ENCODE data around the gene KPTN.
A peak's percentile ranks its signal among the peaks of the same experiment; 100 is the strongest.
"Not testable (repeated sequence)": the region's sequence is repeated elsewhere in the genome, so short reads cannot be mapped to it uniquely, and the experiment has no call there.

The KPTN gene

DNA sequence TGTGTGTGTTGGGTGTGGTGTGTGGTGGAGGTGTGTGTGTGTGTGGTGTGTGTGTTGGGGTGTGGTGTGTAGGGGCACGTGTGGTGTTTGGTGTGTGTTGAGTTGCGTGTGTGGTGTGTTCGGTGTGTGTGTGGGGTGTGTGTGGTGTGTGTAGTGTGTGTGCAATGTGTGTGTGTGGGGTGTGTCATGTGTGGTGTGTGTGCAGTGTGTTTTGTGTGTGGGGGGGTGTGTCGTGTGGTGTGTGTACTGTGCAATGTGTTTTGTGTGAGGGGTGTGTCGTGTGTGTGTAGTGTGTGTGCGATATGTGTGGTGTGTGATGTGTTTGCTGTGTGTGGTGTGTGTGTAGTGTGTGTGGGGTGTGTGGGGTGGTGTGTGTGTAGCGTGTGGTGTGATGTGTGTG, 6.0 kb upstream of the KPTN start:
- no peak for DNase-seq

GRCh38 chr19:47489072-47489914, 5.3 kb upstream of the KPTN start:
- DNase-seq, result no peak

- DNase-seq, result no peak
Observed at GRCh38 chr19:47487551-47488515, 3.8 kb upstream of the KPTN start.

- no peak for DNase-seq
Observed at GRCh38 chr19:47486900-47487299, 2.9 kb upstream of the KPTN start.

GRCh38 chr19:47486220-47486619, 2.2 kb upstream of the KPTN start:
- DNase-seq, result not testable (repeated sequence)

- DNase-seq, result no peak
Observed at GRCh38 chr19:47485210-47485609, 1.2 kb upstream of the KPTN start.

GRCh38 chr19:47483200-47483599, 819 bp downstream of the KPTN start:
- DNase-seq, result no peak

GRCh38 chr19:47481460-47482052, 2.5 kb downstream of the KPTN start:
- DNase-seq, result no peak

DNA sequence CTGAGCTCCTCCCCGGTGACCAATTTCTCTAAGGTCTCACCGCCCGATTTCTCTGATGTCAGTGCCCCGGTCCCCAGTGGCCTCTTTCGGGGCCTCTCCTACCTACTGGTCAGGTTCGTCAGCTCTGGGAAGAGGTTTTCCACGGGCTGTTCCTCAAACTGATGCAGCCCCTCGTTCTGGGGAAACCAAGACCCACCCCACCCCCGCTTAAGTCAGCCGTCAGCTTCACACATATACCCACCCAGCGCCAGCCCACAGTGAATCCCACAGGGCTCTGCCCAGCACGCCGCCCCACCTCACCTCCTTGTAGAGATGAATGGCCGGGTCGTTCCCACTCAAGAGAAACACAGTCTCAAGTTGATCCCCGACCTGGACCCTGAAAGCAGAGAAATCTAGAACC, 3.4 kb downstream of the KPTN start:
- DNase-seq, result no peak

GRCh38 chr19:47479701-47480503, 4.1 kb downstream of the KPTN start:
- no peak for DNase-seq

- no peak for DNase-seq
Observed at GRCh38 chr19:47476438-47476972, 7.5 kb downstream of the KPTN start.

- no peak for DNase-seq
Observed at GRCh38 chr19:47475465-47475864, 8.6 kb downstream of the KPTN start.

GRCh38 chr19:47473336-47473735, 10.7 kb downstream of the KPTN start:
- DNase-seq, result no peak

DNA sequence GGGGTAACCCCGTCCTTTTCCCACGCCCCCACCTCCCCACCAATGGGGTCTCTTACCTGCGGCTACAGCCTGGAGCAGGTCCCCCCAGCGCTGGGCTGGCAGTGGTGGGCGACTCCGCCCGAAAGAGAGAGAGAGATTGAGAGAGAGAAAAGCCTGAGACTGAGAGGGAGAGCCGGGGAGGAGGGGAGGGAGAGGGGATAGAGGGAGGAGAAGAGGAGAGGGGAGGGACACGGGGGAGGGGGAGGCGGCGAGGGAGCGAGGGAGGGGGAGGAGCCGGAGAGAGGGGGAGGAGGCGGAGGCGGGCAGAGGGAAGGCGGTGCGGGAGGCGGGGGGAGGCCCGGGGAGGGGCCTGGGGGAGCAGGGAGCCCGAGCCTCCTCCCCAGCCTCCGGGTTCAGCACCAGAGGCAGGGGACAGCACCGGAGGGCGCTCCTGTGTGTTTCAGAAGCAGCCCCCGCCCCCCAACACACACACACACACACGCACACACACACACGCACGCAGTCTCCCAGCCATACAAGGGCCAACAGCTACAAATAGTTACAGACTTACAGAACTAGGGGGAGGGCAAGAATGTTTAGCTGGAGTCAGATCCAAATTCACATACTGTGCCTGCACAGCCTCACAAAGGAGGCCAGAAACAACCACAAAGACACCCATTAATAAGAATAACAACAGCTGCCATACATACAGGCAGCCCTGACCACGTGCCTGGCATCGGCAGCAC, 12.1 kb downstream of the KPTN start, which contains the start of gene SLC8A2:
TSS of gene SLC8A2 (minus strand) at position 161 of the 725 bp plus-strand sequence. CDS start 5,490 bp downstream, outside the sequence.
- peak; percentile 61 for DNase-seq

- no peak for DNase-seq
Observed at GRCh38 chr19:47471381-47471732, 12.7 kb downstream of the KPTN start.

DNA sequence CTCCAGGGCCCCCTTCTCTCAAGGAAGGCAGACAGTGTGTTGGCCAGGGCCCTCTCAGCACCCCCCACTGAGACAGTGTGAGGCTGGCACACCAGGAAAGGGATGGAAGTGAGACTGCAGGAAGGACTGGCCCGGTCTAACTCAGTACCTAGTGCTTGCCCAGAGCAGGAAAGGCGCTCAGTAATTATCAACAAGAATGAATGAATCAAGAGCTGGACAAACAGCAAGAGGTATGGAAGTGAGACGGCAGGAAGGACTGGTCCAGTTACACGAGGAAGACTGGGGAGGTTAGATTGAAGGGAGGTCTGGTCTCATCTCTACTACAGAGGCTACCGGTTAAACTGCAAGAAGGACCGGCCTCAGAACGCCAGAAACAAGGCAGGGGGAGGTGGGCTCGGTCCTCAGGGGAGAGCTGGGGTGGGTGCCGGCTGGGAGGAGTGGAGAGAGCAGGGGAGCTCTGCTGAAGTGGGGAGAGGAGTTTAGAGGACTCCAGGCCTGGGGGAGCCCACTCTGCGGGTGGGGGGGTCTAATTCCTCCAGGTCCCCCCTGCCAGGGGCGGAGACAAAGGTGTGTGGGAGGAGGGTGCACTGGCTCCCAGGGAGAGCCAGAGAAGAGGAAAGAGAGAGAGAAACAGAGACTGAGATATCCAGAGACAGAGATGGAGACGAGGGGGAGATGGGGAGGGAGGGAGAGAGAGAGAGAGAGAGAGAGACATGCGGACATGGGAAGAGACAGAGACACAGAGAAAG, 13.4 kb downstream of the KPTN start:
- no peak for DNase-seq

DNA sequence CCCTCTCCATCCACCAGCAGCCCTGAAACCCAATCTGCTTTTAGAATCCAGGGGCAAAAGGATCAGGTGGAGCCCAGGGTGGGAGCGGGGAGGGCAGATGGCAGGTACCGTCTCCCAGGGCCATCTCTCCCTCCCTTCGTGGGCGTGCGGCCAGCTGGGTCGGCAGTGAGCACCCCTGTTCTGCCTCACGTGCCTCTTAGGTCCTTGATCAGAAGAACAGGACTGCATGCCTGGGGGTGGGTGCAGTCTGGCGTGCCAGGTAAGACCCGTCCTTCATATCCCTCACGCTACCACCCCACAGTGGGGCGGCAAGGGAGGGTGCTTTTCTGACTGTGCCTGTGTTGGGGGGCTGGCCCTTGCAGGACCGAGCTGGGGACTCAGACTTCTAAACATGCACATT, 14.3 kb downstream of the KPTN start:
- no peak for DNase-seq

GRCh38 chr19:47469363-47469700, 14.7 kb downstream of the KPTN start:
- DNase-seq, result no peak

DNA sequence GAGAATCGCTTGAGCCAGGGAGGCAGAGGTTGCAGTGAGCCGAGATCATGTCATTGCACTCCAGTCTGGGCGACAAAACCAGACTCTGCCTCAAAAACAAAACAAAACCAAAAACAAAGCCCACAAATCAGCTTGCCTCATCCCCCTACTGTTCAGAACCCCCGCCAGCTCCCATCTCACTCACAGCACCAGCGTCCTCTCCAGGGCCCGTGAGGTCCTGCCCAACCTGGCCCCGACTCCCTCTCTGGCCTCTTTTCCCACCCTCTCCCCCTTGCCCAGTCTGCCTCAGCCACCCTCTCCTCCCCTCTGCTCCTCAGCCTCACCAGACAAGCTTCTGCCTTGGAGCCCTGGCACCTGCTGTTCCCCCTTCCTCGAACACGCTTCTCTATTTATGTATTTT, 16.1 kb downstream of the KPTN start:
- DNase-seq, result no peak

GRCh38 chr19:47465957-47466356, 18.1 kb downstream of the KPTN start:
- DNase-seq, result no peak
